Cardiac muscle cell (in vitro differentiated cells and primary cell): ENCODE results near the gene AHCYL1. TPM values are rescaled to one million over a fixed set of nuclear protein-coding genes. Genes with fewer than 3 reads are reported as not detected.
A peak's percentile ranks its signal among the peaks of the same experiment; 100 is the strongest.

ENCODE experiments used
- DNase-seq, 2 donors: peaks; one replicate each; pipeline versions ENCODE4 v3.0.0 to v3.0.0-alpha.2; 2010 to 2017; ENCODE audit warnings: low read depth in 1 of 2, low spot score in 1 of 2
- H3K27ac ChIP-seq: fragments of 200-600 bp; sonication (generic); 2 replicates; pipeline ENCODE4 v1.5.1; 2016
- H3K27me3 ChIP-seq: fragments of 200-600 bp; sonication (generic); 2 replicates; pipeline ENCODE4 v1.6.0; 2016; ENCODE audit warnings: control low read depth
- H3K36me3 ChIP-seq: fragments of 200-600 bp; sonication (generic); 2 replicates; pipeline ENCODE4 v1.5.1; 2016; ENCODE audit warnings: control low read depth
- H3K4me1 ChIP-seq: fragments of 200-600 bp; sonication (generic); 2 replicates; pipeline ENCODE4 v1.8.1; 2017; ENCODE audit warnings: low read depth, mild to moderate bottlenecking, mixed run types
- H3K4me3 ChIP-seq: fragments of 200-600 bp; sonication (generic); 2 replicates; pipeline ENCODE4 v1.5.1; 2016; ENCODE audit warnings: mild to moderate bottlenecking
- H3K9me3 ChIP-seq: fragments of 200-600 bp; sonication (generic); 2 replicates; pipeline ENCODE4 v1.5.1; 2017; ENCODE audit warnings: low read depth, mild to moderate bottlenecking, control low read depth
- CTCF ChIP-seq: IDR thresholded peaks from 2 replicates; pipeline ENCODE4 v1.5.1; 2012; ENCODE audit warnings: low read depth, mild to moderate bottlenecking, low read length
- polyA plus RNA-seq: library from polyadenylated mRNA; unstranded; fragments of >200 nt; fragmentation: Nextera tagmentation; extraction: Ambion mirVana; gene quantifications from 2 replicates; pipeline ENCODE4 v1.2.1, GENCODE V29; 2016
- total RNA-seq: library from RNA; depleted of rRNA; stranded (reverse); fragments of >200 nt; gene quantifications from 2 replicates; pipeline ENCODE4 v1.2.3, GENCODE V29; 2016

Gene AHCYL1
- total and polyA plus RNA-seq, 2 experiments from 2014 or later = 49.0 to 82.7 TPM

GRCh38 chr1:110048240-110048639, 63.7 kb downstream of the AHCYL1 start:
- Histone ChIP-seq H3K9me3 (no peaks in the 10 kb centered on the region), H3K27me3 (no peaks in the 10 kb centered on the region), H3K4me1 (peaks cover 10% of the 10 kb centered on the region), H3K4me3 (no peak overlapping the region), H3K36me3 (peaks cover 73% of the 10 kb centered on the region), H3K27ac (no peak overlapping the region)
- no peak for DNase-seq
- no peak for TF ChIP-seq CTCF

DNA sequence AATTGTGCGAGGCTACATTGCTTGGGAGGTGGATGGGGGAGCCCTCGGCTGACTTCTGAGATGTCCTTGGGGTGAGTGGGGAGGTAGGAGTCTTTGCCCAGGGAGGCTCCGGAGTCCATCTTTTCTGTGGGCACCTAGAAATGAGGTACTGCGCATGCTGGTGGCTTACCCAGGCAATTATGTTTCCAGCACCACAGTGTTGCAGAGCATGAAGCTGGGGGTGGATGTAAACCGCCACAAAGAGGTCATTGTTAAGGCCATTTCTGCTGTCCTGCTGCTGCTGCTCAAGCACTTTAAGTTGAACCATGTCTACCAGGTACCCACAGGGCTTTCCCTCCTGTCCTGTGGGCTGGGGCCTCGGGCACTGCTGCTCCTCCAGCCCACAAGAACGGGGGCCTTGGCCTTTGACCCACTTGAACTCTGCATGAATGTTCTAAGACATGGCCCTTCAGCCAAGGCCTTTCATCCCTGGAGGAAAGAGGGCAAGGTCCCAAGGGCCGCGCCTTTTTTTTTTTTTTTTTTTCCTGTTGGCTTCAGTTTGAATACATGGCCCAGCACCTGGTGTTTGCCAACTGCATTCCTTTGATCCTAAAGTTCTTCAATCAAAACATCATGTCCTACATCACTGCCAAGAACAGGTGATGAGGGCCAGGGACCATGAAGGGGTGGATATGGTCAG, 64.5 kb downstream of the AHCYL1 start:
- no peak overlapping the region for H3K4me3 ChIP-seq
- H3K4me1 ChIP-seq = peaks cover 10% of the 10 kb centered on the region
- H3K27ac ChIP-seq = no peak overlapping the region
- no peaks in the 10 kb centered on the region for H3K27me3 ChIP-seq
- no peak for DNase-seq
- no peak for TF ChIP-seq CTCF
- peaks cover 70% of the 10 kb centered on the region for H3K36me3 ChIP-seq
- H3K9me3 ChIP-seq = no peaks in the 10 kb centered on the region

DNA sequence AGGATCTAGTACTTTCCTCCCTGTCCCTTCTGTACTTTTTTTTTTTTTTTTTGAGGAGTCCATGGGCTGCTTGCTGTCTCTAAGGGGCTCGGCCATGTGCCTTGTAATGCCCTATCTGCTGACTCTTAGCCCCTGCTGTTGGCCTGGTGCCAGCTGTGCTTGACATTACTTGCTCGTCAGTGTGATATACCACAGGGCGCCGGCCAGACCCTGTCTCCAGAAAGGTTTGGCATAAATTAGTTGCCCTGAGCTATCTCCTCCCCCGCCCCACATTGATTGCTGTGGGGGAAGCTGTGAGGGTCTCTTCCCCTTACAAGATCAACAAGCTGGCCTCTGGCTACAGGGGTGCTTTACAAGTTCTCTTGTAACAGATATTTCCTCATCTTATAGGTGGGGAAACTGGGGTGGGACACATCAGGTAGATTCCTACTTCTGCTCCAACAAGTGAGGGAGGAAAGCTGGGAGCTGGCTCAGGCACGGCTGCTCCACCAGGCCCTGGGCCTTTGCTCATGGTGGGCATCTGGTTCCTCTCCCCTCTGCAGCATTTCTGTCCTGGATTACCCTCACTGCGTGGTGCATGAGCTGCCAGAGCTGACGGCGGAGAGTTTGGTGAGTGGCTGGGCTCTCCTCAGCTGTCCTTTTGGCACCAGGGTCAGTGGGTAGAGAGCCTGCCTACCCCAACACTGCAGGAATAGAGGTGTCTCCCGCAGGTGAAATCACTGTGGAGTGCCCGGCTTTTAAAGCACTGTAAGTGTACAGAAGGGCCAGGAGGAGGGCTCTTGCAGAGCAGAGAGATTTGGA, 65.4 kb downstream of the AHCYL1 start:
- Histone ChIP-seq H3K4me3 (no peak overlapping the region), H3K27ac (peak overlapping the region; percentile 58), H3K36me3 (peaks cover 68% of the 10 kb centered on the region), H3K27me3 (no peaks in the 10 kb centered on the region), H3K4me1 (peaks cover 10% of the 10 kb centered on the region), H3K9me3 (no peaks in the 10 kb centered on the region)
- DNase-seq = peak in 1 of 2 donors; percentile 82
- TF ChIP-seq CTCF = no peak

- Histone ChIP-seq H3K27ac (peak overlapping the region; percentile 58), H3K27me3 (no peaks in the 10 kb centered on the region), H3K4me3 (no peak overlapping the region), H3K4me1 (peaks cover 10% of the 10 kb centered on the region), H3K36me3 (peaks cover 73% of the 10 kb centered on the region), H3K9me3 (no peaks in the 10 kb centered on the region)
- DNase-seq = no peak
- no peak for TF ChIP-seq CTCF
Measured at GRCh38 chr1:110050602-110051261, 66.2 kb downstream of the AHCYL1 start.

- no peak for TF ChIP-seq CTCF
- no peaks in the 10 kb centered on the region for H3K9me3 ChIP-seq
- H3K27ac ChIP-seq = no peak overlapping the region
- DNase-seq = no peak
- no peaks in the 10 kb centered on the region for H3K27me3 ChIP-seq
- H3K4me1 ChIP-seq = peaks cover 10% of the 10 kb centered on the region
- no peak overlapping the region for H3K4me3 ChIP-seq
- H3K36me3 ChIP-seq = peaks cover 73% of the 10 kb centered on the region
Measured at GRCh38 chr1:110051262-110051648, 66.7 kb downstream of the AHCYL1 start.
